ENCODE data around the gene MMP24OS. TPM values are rescaled to one million over a fixed set of nuclear protein-coding genes. Genes with fewer than 3 reads are reported as not detected.

The MMP24OS gene
- total and polyA plus RNA-seq, 8 donors, result 16.2 to 82.4 (median 38.6) TPM

DNA sequence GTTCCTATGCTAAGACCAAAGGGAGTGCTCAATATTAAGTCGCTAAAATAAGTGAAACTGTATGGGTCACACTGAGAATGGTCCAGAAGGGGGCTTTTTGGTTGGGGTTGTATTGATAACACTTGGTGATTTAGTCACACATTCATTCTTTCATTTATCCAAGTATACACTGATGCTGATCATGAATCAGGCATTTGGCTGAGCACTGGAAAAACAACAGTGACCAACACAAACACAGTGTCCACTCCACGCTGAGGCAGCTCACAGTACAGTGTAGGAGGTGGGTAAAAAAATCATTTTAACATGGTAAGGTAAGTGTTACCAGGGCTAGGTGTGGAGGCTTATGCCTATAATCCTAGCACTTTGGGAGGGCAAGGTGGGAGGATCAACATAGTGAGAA, 23.5 kb upstream of the MMP24OS start:
- H3K9me3 ChIP-seq, result no peaks in the 10 kb centered on the region
- no peak overlapping the region for H3K27ac ChIP-seq
- peaks cover 18 to 46% (median 33%) of the 10 kb centered on the region in 4 donors for H3K4me1 ChIP-seq
- 80 to 93% (median 90%) methylated on average over 2 of the region's 2 CpGs for WGBS, 5 donors
- H3K4me3 ChIP-seq, result no peak overlapping the region
- DNase-seq, result no peak
- peaks cover 0 to 3% (median 1%) of the 10 kb centered on the region in 3 donors for H3K27me3 ChIP-seq
- TF ChIP-seq EP300 (IDR thresholded peaks at IDR 0.05), result no peak
- TF ChIP-seq, protein P1, sequence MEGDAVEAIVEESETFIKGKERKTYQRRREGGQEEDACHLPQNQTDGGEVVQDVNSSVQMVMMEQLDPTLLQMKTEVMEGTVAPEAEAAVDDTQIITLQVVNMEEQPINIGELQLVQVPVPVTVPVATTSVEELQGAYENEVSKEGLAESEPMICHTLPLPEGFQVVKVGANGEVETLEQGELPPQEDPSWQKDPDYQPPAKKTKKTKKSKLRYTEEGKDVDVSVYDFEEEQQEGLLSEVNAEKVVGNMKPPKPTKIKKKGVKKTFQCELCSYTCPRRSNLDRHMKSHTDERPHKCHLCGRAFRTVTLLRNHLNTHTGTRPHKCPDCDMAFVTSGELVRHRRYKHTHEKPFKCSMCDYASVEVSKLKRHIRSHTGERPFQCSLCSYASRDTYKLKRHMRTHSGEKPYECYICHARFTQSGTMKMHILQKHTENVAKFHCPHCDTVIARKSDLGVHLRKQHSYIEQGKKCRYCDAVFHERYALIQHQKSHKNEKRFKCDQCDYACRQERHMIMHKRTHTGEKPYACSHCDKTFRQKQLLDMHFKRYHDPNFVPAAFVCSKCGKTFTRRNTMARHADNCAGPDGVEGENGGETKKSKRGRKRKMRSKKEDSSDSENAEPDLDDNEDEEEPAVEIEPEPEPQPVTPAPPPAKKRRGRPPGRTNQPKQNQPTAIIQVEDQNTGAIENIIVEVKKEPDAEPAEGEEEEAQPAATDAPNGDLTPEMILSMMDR (IDR thresholded peaks at IDR 0.05), result no peak
- TF ChIP-seq POLR2AphosphoS5 (IDR thresholded peaks at IDR 0.05), result no peak
- no peak for TF ChIP-seq POLR2A (IDR thresholded peaks at IDR 0.05)
- intact Hi-C loops (cut with DNase I; ENCODE audit: low total_unique reads), result loop anchor here (5.0 kb wide), 1 partner anchor 136 kb away; the partner anchor contains the start of gene GDF5
- peaks cover 0 to 6% (median 4%) of the 10 kb centered on the region in 4 donors for H3K36me3 ChIP-seq

DNA sequence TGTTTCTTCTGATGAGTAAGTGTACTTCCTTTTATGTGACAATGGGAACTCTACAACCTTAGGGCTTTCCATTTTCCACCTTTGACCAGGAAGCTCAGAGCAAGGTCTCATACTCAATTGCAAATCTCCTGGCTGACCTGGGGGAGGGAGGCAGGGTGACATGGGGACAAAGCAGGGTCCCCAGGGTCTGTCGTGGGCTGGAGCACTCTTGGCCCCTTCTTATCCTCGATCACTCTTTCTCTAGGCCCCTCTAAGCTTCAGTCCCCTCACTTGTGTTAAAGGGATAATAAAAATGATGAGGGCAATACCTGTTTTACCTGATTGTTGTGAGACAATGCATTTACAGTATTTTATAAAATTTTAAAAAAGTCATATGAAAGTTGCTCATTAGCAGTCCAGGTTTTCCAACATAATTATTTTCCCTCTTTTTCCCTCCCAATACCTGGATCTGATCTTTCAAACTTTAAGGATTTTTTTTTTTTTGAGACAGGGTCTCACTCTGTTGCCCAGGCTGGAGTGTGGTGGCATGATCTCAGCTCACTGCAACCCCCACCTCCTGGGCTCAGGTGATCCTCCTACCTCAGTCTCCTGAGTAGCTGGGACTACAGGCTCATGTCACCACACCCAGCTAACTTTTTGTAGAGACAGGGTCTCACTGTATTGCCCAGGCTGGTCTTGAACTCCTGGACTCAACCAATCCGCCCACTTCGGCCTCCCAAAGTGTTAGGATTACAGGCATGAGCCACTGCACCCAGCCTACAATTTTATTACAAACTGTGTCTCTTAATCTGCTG, 22.7 kb upstream of the MMP24OS start:
- intact Hi-C loops (cut with DNase I; ENCODE audit: low total_unique reads), result loop anchor here (5.0 kb wide), 1 partner anchor 137 kb away; the partner anchor contains the start of gene GDF5
- Histone ChIP-seq H3K27ac (no peak overlapping the region), H3K4me1 (peaks cover 11 to 38% (median 25%) of the 10 kb centered on the region in 4 donors), H3K27me3 (peaks cover 0 to 10% (median 8%) of the 10 kb centered on the region in 3 donors), H3K4me3 (no peak overlapping the region), H3K36me3 (peaks cover 0 to 3% (median 0%) of the 10 kb centered on the region in 4 donors), H3K9me3 (no peaks in the 10 kb centered on the region)
- TF ChIP-seq, protein P1 (IDR thresholded peaks at IDR 0.05), result no peak
- TF ChIP-seq EP300 (IDR thresholded peaks at IDR 0.05) (no peak), POLR2AphosphoS5 (IDR thresholded peaks at IDR 0.05) (no peak), POLR2A (IDR thresholded peaks at IDR 0.05) (no peak)
- DNase-seq, result no peak
- 84 to 93% (median 90%) methylated on average over 4 of the region's 4 CpGs for WGBS, 5 donors

DNA sequence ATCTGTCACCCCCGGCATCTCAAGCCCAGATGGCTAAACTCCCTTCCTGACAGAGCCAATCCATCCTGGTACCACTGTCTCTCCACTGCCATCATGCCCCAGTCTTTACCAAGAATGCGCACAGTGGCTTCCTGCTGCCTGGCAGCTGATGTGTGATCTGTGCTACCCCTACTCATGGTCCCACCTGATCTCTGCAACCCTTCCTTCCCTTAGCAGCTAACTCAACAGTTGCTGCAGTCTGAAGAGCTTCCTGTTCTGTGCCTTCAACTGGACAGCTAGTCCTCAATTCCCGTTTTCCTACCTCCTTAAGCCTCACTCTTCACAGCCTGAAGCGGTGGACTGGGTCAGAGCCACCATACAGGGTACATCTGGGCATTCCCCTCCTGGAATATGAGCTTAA, 21.9 kb upstream of the MMP24OS start:
- no peak overlapping the region for H3K4me3 ChIP-seq
- TF ChIP-seq, protein P1 (IDR thresholded peaks at IDR 0.05), result no peak
- TF ChIP-seq POLR2A (IDR thresholded peaks at IDR 0.05) (no peak), POLR2AphosphoS5 (IDR thresholded peaks at IDR 0.05) (no peak), EP300 (IDR thresholded peaks at IDR 0.05) (no peak)
- 78 to 84% (median 78%) methylated on average over 4 of the region's 4 CpGs for WGBS, 5 donors
- no peaks in the 10 kb centered on the region for H3K36me3 ChIP-seq
- no peak overlapping the region for H3K27ac ChIP-seq
- intact Hi-C loops (cut with DNase I; ENCODE audit: low total_unique reads), result loop anchor here (5.0 kb wide), 1 partner anchor 138 kb away; the partner anchor contains the start of gene GDF5
- H3K4me1 ChIP-seq, result peaks cover 11 to 29% (median 22%) of the 10 kb centered on the region in 4 donors
- no peak for DNase-seq
- no peaks in the 10 kb centered on the region for H3K9me3 ChIP-seq
- H3K27me3 ChIP-seq, result peaks cover 0 to 18% (median 8%) of the 10 kb centered on the region in 3 donors

DNA sequence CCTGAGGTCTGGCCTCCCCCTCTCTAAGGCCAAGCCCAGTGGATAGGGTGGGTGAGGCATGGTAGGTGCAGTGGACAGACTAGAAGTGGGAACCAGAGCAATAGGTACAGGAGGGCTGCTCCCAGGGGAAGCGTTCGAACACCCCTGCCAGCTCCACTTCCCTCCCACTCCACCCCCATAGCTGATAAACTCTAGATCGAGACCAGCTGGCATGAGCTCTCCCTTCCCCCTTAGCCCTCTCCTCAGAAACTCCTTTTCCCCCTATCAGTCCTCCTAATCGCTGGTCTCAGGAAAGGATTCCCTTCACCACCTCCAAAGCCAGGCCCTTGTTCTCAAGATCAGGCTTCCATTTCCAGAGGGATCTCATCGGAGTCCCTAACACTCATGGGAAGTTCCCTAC, 20.3 kb upstream of the MMP24OS start:
- WGBS, 5 donors, result 57 to 62% (median 58%) methylated on average over 5 of the region's 5 CpGs
- intact Hi-C loops (cut with DNase I; ENCODE audit: low total_unique reads), result no loop called here
- Histone ChIP-seq H3K36me3 (no peaks in the 10 kb centered on the region), H3K27me3 (peaks cover 0 to 31% (median 15%) of the 10 kb centered on the region in 3 donors), H3K4me3 (no peak overlapping the region), H3K9me3 (no peaks in the 10 kb centered on the region), H3K4me1 (peaks cover 0 to 17% (median 10%) of the 10 kb centered on the region in 4 donors), H3K27ac (no peak overlapping the region)
- DNase-seq, result no peak
- no peak for TF ChIP-seq POLR2A (IDR thresholded peaks at IDR 0.05)
- no peak for TF ChIP-seq EP300 (IDR thresholded peaks at IDR 0.05)
- TF ChIP-seq, protein P1 (IDR thresholded peaks at IDR 0.05), result no peak
- TF ChIP-seq POLR2AphosphoS5 (IDR thresholded peaks at IDR 0.05), result no peak
